Measurements from ENCODE around the gene CLCN2. TPM values are rescaled to one million over a fixed set of nuclear protein-coding genes. Genes with fewer than 3 reads are reported as not detected.

CLCN2 gene
- total and polyA plus RNA-seq, 2 experiments from 2014 or later: 11.9 to 12.3 TPM

GRCh38 chr3:184325269-184325668 lies 36.1 kb downstream of the CLCN2 start:
- WGBS (ENCODE audit: low lambda C conversion rate, missing lambda C conversion rate): 97% methylated on average over 13 of the region's 13 CpGs
- H3K27ac ChIP-seq: no peak overlapping the region
- H3K27me3 ChIP-seq: no peaks in the 10 kb centered on the region
- H3K4me1 ChIP-seq (ENCODE audit: insufficient read depth): no peaks in the 10 kb centered on the region
- TF ChIP-seq CTCF (IDR thresholded peaks at IDR 0.05; ENCODE audit: poor library complexity) (no peak), EZH2 (IDR thresholded peaks at IDR 0.05; ENCODE audit: borderline replicate concordance) (no peak), EZH2phosphoT487 (IDR thresholded peaks at IDR 0.05; ENCODE audit: low read depth, severe bottlenecking, unreplicated experiment) (no peak)
- no peaks in the 10 kb centered on the region for H3K9me2 ChIP-seq (replicated peaks; ENCODE audit: insufficient read depth)
- H4K20me1 ChIP-seq (ENCODE audit: insufficient read depth, poor library complexity, severe bottlenecking): peaks cover 36% of the 10 kb centered on the region
- H3K36me3 ChIP-seq (replicated peaks; ENCODE audit: insufficient read depth, low read depth): no peaks in the 10 kb centered on the region
- no peak overlapping the region for H3K4me3 ChIP-seq
- no peaks in the 10 kb centered on the region for H3K9me3 ChIP-seq (ENCODE audit: low read depth)
- no peak for DNase-seq (ENCODE audit: low spot score)
- no peak overlapping the region for H3K4me2 ChIP-seq
- no peak overlapping the region for H2AFZ ChIP-seq
- H3K79me2 ChIP-seq: peaks cover 33% of the 10 kb centered on the region

- Histone ChIP-seq H4K20me1 (ENCODE audit: insufficient read depth, poor library complexity, severe bottlenecking) (peaks cover 46% of the 10 kb centered on the region), H3K4me1 (ENCODE audit: insufficient read depth) (peaks cover 12% of the 10 kb centered on the region), H3K4me3 (no peak overlapping the region), H2AFZ (no peak overlapping the region), H3K27ac (no peak overlapping the region), H3K79me2 (peaks cover 42% of the 10 kb centered on the region), H3K9me2 (replicated peaks; ENCODE audit: insufficient read depth) (no peaks in the 10 kb centered on the region), H3K9me3 (ENCODE audit: low read depth) (no peaks in the 10 kb centered on the region), H3K27me3 (no peaks in the 10 kb centered on the region), H3K4me2 (no peak overlapping the region), H3K36me3 (replicated peaks; ENCODE audit: insufficient read depth, low read depth) (no peaks in the 10 kb centered on the region)
- WGBS (ENCODE audit: low lambda C conversion rate, missing lambda C conversion rate): 96% methylated on average over 8 of the region's 8 CpGs
- TF ChIP-seq CTCF (IDR thresholded peaks at IDR 0.05; ENCODE audit: poor library complexity) (no peak), EZH2phosphoT487 (IDR thresholded peaks at IDR 0.05; ENCODE audit: low read depth, severe bottlenecking, unreplicated experiment) (no peak), EZH2 (IDR thresholded peaks at IDR 0.05; ENCODE audit: borderline replicate concordance) (no peak)
- no peak for DNase-seq (ENCODE audit: low spot score)
Measured at GRCh38 chr3:184323696-184324095, 37.7 kb downstream of the CLCN2 start.

GRCh38 chr3:184322731-184323487 lies 38.5 kb downstream of the CLCN2 start:
- H4K20me1 ChIP-seq (ENCODE audit: insufficient read depth, poor library complexity, severe bottlenecking): peaks cover 54% of the 10 kb centered on the region
- DNase-seq (ENCODE audit: low spot score): no peak
- H3K27ac ChIP-seq: no peak overlapping the region
- H3K36me3 ChIP-seq (replicated peaks; ENCODE audit: insufficient read depth, low read depth): no peaks in the 10 kb centered on the region
- H3K4me3 ChIP-seq: no peak overlapping the region
- H3K27me3 ChIP-seq: no peaks in the 10 kb centered on the region
- H3K4me2 ChIP-seq: no peak overlapping the region
- H2AFZ ChIP-seq: no peak overlapping the region
- peaks cover 15% of the 10 kb centered on the region for H3K4me1 ChIP-seq (ENCODE audit: insufficient read depth)
- TF ChIP-seq CTCF (IDR thresholded peaks at IDR 0.05; ENCODE audit: poor library complexity) (no peak), EZH2phosphoT487 (IDR thresholded peaks at IDR 0.05; ENCODE audit: low read depth, severe bottlenecking, unreplicated experiment) (no peak), EZH2 (IDR thresholded peaks at IDR 0.05; ENCODE audit: borderline replicate concordance) (no peak)
- no peaks in the 10 kb centered on the region for H3K9me2 ChIP-seq (replicated peaks; ENCODE audit: insufficient read depth)
- 95% methylated on average over 20 of the region's 20 CpGs for WGBS (ENCODE audit: low lambda C conversion rate, missing lambda C conversion rate)
- peaks cover 47% of the 10 kb centered on the region for H3K79me2 ChIP-seq
- no peaks in the 10 kb centered on the region for H3K9me3 ChIP-seq (ENCODE audit: low read depth)
